GM23338 (cell line): Measurements from ENCODE around the gene SRSF2. TPM values are rescaled to one million over a fixed set of nuclear protein-coding genes. Genes with fewer than 3 reads are reported as not detected.
"Not testable (repeated sequence)": the region's sequence is repeated elsewhere in the genome, so short reads cannot be mapped to it uniquely, and the experiment has no call there.

Experiments
- ATAC-seq: fragments of 200-7000 bp; cut with Tn5 transposase; 3 replicates; pipeline ENCODE4 v1.9.1; 2020
- DNase-seq: peaks from one replicate; pipeline ENCODE4 v3.0.0-alpha.2; 2015; ENCODE audit warnings: low spot score
- H2AFZ ChIP-seq: fragments of 200-600 bp; sonication (generic); 2 replicates; pipeline ENCODE4 v1.8.0; 2016; ENCODE audit warnings: antibody characterized with exemption, mild to moderate bottlenecking, moderate library complexity
- H3F3A ChIP-seq: fragments of 200-600 bp; sonication (generic); replicated peaks from 2 replicates; pipeline ENCODE4 v1.8.0; 2017; ENCODE audit warnings: antibody characterized with exemption, mixed run types, low read depth
- H3K27ac ChIP-seq: fragments of 200-600 bp; sonication (generic); 2 replicates; pipeline ENCODE4 v1.6.1; 2016; ENCODE audit warnings: low read depth
- H3K27me3 ChIP-seq: fragments of 200-600 bp; sonication (generic); 2 replicates; pipeline ENCODE4 v1.8.0; 2016; ENCODE audit warnings: mild to moderate bottlenecking, mixed run types, moderate library complexity; ENCODE audit not compliant: insufficient read depth
- H3K36me3 ChIP-seq: fragments of 200-600 bp; sonication (generic); 2 replicates; pipeline ENCODE4 v1.8.0; 2016; ENCODE audit warnings: mild to moderate bottlenecking; ENCODE audit not compliant: insufficient read depth
- H3K4me1 ChIP-seq: fragments of 200-600 bp; sonication (generic); 2 replicates; pipeline ENCODE4 v1.8.0; 2016; ENCODE audit warnings: mild to moderate bottlenecking, moderate library complexity; ENCODE audit not compliant: insufficient read depth
- H3K4me2 ChIP-seq: fragments of 200-600 bp; sonication (generic); 2 replicates; pipeline ENCODE4 v1.7.1; 2017; ENCODE audit warnings: mixed run types
- H3K4me3 ChIP-seq: fragments of 200-600 bp; sonication (generic); 2 replicates; pipeline ENCODE4 v1.6.1; 2016; ENCODE audit warnings: mixed run types
- H3K79me2 ChIP-seq: fragments of 200-600 bp; sonication (generic); replicated peaks from 2 replicates; pipeline ENCODE4 v1.8.0; 2017; ENCODE audit warnings: mild to moderate bottlenecking; ENCODE audit not compliant: insufficient read depth
- H3K9me2 ChIP-seq: fragments of 200-600 bp; sonication (generic); 2 replicates; pipeline ENCODE4 v1.8.0; 2017; ENCODE audit not compliant: insufficient read depth
- H4K20me1 ChIP-seq: fragments of 200-600 bp; sonication (generic); replicated peaks from 2 replicates; pipeline ENCODE4 v1.8.0; 2017; ENCODE audit warnings: mild to moderate bottlenecking; ENCODE audit not compliant: insufficient read depth
- H3K27ac Mint-ChIP-seq: 2 replicates; pipeline ENCODE4 v1.8.0; 2020; ENCODE audit warnings: inconsistent platforms, mild to moderate bottlenecking, moderate library complexity, mixed read lengths
- H3K27me3 Mint-ChIP-seq: 3 replicates; pipeline ENCODE4 v1.8.0; 2022; ENCODE audit warnings: low read depth, mild to moderate bottlenecking, moderate library complexity, mixed read lengths, inconsistent platforms; ENCODE audit not compliant: insufficient read depth, poor library complexity
- H3K36me3 Mint-ChIP-seq: 3 replicates; pipeline ENCODE4 v1.8.0; 2021; ENCODE audit warnings: low read depth, mild to moderate bottlenecking, inconsistent platforms, moderate library complexity, mixed read lengths
- H3K4me1 Mint-ChIP-seq: 3 replicates; pipeline ENCODE4 v1.8.0; 2020; ENCODE audit warnings: mild to moderate bottlenecking, inconsistent platforms, mixed read lengths
- H3K4me3 Mint-ChIP-seq: 3 replicates; pipeline ENCODE4 v1.8.0; 2021; ENCODE audit warnings: moderate library complexity, mild to moderate bottlenecking, inconsistent platforms, mixed read lengths
- H3K9me3 Mint-ChIP-seq: 3 replicates; pipeline ENCODE4 v1.8.0; 2020; ENCODE audit warnings: moderate library complexity, mild to moderate bottlenecking, inconsistent platforms, mixed read lengths
- EZH2phosphoT487 ChIP-seq: fragments of 200-600 bp; sonication (generic); IDR thresholded peaks from one replicate; pipeline ENCODE4 v1.8.1; 2018; ENCODE audit warnings: antibody characterized with exemption; ENCODE audit not compliant: unreplicated experiment
- JUNB ChIP-seq: IDR thresholded peaks from one replicate; pipeline ENCODE4 v1.6.1; 2016; ENCODE audit warnings: antibody characterized with exemption; ENCODE audit not compliant: unreplicated experiment
- POLR2AphosphoS5 ChIP-seq: IDR thresholded peaks from 2 replicates; pipeline ENCODE4 v1.6.1; 2016; ENCODE audit warnings: antibody characterized with exemption, low read depth
- ZNF114 ChIP-seq: fragments of 250-450 bp; sonication (Bioruptor Pico); IDR thresholded peaks from 2 replicates; pipeline ENCODE4 v1.5.0; 2020; ENCODE audit warnings: mild to moderate bottlenecking, moderate library complexity
- polyA plus RNA-seq: library from polyadenylated mRNA; unstranded; fragments of >200 nt; fragmentation: Nextera tagmentation; extraction: Ambion mirVana; gene quantifications from 2 replicates; pipeline ENCODE4 v1.2.1, GENCODE V29; 2016
- total RNA-seq: library from RNA; depleted of rRNA; stranded (reverse); fragments of >200 nt; shearing (Covaris generic); gene quantifications from 2 replicates; pipeline ENCODE4 v1.2.3, GENCODE V29; 2014
- TF ChIP-seq, protein P1 (sequence below): fragments of 250-450 bp; sonication (Bioruptor Pico); IDR thresholded peaks from 2 replicates; pipeline ENCODE4 v1.5.0; 2020; ENCODE audit warnings: mild to moderate bottlenecking, moderate library complexity
- TF ChIP-seq, protein P2 (sequence below): IDR thresholded peaks from 2 replicates; pipeline ENCODE4 v1.6.1; 2016; ENCODE audit warnings: antibody characterized with exemption
- TF ChIP-seq, protein P3 (sequence below): IDR thresholded peaks from one replicate; pipeline ENCODE4 v1.6.1; 2018; ENCODE audit warnings: antibody characterized with exemption; ENCODE audit not compliant: unreplicated experiment

The SRSF2 gene
- total and polyA plus RNA-seq, 2 experiments from 2014 or later: 317 to 547 TPM

- peak; percentile 43 for DNase-seq
- H2AFZ ChIP-seq, H4K20me1 ChIP-seq, H3K9me2 ChIP-seq, H3K27ac ChIP-seq, H3K27ac Mint-ChIP-seq, H3K36me3 Mint-ChIP-seq, H3K9me3 Mint-ChIP-seq, H3F3A ChIP-seq, H3K36me3 ChIP-seq: not testable (repeated sequence)
- H3K27me3 ChIP-seq: peaks cover 18% of the 10 kb centered on the region
- H3K4me3 ChIP-seq: peak overlapping the region; percentile 73
- ATAC-seq: peak; percentile 25
- peaks cover 16% of the 10 kb centered on the region; the same call in 1 of the 2 replicates for H3K79me2 ChIP-seq
- Mint-ChIP-seq H3K27me3 (peaks cover 39% of the 10 kb centered on the region), H3K4me3 (peak overlapping the region; percentile 75), H3K4me1 (peaks cover 36% of the 10 kb centered on the region)
- peaks cover 30% of the 10 kb centered on the region for H3K4me1 ChIP-seq
- peak overlapping the region; percentile 88 for H3K4me2 ChIP-seq
These were observed 26.9 kb downstream of the SRSF2 start for GRCh38 chr17:76709951-76710862.

DNA sequence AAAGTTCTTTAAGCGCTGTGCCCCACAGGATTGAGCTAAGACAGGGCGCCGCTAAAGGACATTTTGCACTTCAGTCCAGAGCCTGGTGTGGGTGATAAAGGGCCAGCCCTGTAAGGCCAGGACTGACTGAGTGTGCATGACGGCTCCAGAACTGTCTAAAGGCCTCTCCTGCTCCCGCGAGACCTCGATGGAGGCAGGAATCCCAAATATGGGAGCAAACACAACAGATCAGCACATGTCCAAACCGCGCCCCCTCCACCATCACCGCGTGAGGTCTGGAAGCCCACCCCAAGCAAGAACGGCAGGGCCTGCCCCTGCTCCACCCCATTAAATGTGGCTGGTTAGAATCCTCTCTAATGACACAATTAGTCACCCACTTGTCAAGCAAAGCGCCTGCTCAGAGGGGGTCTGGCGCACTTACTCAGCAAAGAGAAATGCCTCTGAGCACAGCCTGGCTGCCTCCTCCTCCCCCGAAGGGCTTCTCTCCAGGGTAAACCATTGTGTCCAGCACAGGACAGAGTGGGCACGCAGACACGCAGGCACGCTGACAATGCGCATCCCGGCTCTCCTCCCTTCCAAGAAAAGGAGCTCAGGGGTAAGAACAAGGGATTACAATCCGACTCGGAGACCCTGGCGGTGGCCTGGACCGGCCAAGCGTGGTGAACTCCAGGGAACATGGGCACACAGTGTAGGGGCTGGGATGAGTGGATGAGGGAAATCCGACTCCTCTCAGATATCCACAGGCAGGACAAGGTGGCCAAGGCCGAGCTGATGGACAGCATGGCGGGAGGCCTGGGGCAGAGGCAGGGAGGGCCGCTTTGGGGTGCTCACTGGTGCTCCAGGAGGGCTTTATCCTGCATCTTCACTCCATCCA lies 27.8 kb downstream of the SRSF2 start:
- Histone ChIP-seq H3F3A (peaks cover 9% of the 10 kb centered on the region), H3K36me3 (no peaks in the 10 kb centered on the region), H4K20me1 (peaks cover 10% of the 10 kb centered on the region; the same call in 1 of the 2 replicates), H2AFZ (no peak overlapping the region; the same call in 1 of the 2 replicates), H3K4me2 (peak overlapping the region; percentile 88), H3K4me3 (peak overlapping the region; percentile 73), H3K4me1 (peaks cover 30% of the 10 kb centered on the region), H3K27me3 (peaks cover 18% of the 10 kb centered on the region), H3K79me2 (peaks cover 24% of the 10 kb centered on the region), H3K27ac (no peak overlapping the region), H3K9me2 (no peaks in the 10 kb centered on the region)
- peak; percentile 42 for DNase-seq
- Mint-ChIP-seq H3K4me3 (peak overlapping the region; percentile 75), H3K27me3 (peaks cover 39% of the 10 kb centered on the region), H3K27ac (no peak overlapping the region), H3K9me3 (no peaks in the 10 kb centered on the region; the same call in 2 of the 3 replicates), H3K36me3 (0 out of 3 replicates have a peak, but pooled peaks cover 2% of the 10 kb centered on the region), H3K4me1 (peaks cover 34% of the 10 kb centered on the region)
- ATAC-seq: peak; percentile 11
- TF ChIP-seq, protein P1, sequence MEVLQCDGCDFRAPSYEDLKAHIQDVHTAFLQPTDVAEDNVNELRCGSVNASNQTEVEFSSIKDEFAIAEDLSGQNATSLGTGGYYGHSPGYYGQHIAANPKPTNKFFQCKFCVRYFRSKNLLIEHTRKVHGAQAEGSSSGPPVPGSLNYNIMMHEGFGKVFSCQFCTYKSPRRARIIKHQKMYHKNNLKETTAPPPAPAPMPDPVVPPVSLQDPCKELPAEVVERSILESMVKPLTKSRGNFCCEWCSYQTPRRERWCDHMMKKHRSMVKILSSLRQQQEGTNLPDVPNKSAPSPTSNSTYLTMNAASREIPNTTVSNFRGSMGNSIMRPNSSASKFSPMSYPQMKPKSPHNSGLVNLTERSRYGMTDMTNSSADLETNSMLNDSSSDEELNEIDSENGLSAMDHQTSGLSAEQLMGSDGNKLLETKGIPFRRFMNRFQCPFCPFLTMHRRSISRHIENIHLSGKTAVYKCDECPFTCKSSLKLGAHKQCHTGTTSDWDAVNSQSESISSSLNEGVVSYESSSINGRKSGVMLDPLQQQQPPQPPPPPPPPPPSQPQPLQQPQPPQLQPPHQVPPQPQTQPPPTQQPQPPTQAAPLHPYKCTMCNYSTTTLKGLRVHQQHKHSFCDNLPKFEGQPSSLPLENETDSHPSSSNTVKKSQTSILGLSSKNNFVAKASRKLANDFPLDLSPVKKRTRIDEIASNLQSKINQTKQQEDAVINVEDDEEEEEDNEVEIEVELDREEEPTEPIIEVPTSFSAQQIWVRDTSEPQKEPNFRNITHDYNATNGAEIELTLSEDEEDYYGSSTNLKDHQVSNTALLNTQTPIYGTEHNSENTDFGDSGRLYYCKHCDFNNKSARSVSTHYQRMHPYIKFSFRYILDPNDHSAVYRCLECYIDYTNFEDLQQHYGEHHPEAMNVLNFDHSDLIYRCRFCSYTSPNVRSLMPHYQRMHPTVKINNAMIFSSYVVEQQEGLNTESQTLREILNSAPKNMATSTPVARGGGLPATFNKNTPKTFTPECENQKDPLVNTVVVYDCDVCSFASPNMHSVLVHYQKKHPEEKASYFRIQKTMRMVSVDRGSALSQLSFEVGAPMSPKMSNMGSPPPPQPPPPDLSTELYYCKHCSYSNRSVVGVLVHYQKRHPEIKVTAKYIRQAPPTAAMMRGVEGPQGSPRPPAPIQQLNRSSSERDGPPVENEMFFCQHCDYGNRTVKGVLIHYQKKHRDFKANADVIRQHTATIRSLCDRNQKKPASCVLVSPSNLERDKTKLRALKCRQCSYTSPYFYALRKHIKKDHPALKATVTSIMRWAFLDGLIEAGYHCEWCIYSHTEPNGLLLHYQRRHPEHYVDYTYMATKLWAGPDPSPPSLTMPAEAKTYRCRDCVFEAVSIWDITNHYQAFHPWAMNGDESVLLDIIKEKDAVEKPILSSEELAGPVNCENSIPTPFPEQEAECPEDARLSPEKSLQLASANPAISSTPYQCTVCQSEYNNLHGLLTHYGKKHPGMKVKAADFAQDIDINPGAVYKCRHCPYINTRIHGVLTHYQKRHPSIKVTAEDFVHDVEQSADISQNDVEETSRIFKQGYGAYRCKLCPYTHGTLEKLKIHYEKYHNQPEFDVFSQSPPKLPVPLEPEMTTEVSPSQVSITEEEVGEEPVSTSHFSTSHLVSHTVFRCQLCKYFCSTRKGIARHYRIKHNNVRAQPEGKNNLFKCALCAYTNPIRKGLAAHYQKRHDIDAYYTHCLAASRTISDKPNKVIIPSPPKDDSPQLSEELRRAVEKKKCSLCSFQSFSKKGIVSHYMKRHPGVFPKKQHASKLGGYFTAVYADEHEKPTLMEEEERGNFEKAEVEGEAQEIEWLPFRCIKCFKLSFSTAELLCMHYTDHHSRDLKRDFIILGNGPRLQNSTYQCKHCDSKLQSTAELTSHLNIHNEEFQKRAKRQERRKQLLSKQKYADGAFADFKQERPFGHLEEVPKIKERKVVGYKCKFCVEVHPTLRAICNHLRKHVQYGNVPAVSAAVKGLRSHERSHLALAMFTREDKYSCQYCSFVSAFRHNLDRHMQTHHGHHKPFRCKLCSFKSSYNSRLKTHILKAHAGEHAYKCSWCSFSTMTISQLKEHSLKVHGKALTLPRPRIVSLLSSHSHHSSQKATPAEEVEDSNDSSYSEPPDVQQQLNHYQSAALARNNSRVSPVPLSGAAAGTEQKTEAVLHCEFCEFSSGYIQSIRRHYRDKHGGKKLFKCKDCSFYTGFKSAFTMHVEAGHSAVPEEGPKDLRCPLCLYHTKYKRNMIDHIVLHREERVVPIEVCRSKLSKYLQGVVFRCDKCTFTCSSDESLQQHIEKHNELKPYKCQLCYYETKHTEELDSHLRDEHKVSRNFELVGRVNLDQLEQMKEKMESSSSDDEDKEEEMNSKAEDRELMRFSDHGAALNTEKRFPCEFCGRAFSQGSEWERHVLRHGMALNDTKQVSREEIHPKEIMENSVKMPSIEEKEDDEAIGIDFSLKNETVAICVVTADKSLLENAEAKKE (CRISPR knock-in tag): no peak
- TF ChIP-seq, protein P2, sequence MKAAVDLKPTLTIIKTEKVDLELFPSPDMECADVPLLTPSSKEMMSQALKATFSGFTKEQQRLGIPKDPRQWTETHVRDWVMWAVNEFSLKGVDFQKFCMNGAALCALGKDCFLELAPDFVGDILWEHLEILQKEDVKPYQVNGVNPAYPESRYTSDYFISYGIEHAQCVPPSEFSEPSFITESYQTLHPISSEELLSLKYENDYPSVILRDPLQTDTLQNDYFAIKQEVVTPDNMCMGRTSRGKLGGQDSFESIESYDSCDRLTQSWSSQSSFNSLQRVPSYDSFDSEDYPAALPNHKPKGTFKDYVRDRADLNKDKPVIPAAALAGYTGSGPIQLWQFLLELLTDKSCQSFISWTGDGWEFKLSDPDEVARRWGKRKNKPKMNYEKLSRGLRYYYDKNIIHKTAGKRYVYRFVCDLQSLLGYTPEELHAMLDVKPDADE: no peak
- TF ChIP-seq, protein P3, sequence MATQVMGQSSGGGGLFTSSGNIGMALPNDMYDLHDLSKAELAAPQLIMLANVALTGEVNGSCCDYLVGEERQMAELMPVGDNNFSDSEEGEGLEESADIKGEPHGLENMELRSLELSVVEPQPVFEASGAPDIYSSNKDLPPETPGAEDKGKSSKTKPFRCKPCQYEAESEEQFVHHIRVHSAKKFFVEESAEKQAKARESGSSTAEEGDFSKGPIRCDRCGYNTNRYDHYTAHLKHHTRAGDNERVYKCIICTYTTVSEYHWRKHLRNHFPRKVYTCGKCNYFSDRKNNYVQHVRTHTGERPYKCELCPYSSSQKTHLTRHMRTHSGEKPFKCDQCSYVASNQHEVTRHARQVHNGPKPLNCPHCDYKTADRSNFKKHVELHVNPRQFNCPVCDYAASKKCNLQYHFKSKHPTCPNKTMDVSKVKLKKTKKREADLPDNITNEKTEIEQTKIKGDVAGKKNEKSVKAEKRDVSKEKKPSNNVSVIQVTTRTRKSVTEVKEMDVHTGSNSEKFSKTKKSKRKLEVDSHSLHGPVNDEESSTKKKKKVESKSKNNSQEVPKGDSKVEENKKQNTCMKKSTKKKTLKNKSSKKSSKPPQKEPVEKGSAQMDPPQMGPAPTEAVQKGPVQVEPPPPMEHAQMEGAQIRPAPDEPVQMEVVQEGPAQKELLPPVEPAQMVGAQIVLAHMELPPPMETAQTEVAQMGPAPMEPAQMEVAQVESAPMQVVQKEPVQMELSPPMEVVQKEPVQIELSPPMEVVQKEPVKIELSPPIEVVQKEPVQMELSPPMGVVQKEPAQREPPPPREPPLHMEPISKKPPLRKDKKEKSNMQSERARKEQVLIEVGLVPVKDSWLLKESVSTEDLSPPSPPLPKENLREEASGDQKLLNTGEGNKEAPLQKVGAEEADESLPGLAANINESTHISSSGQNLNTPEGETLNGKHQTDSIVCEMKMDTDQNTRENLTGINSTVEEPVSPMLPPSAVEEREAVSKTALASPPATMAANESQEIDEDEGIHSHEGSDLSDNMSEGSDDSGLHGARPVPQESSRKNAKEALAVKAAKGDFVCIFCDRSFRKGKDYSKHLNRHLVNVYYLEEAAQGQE: no peak
- TF ChIP-seq POLR2AphosphoS5 (no peak), EZH2phosphoT487 (no peak), JUNB (no peak), ZNF114 (CRISPR knock-in tag) (no peak)
